Cardiac muscle cell (in vitro differentiated cells and primary cell): ENCODE data around the gene CAP2. TPM values are rescaled to one million over a fixed set of nuclear protein-coding genes. Genes with fewer than 3 reads are reported as not detected.
"Not testable (repeated sequence)": the region's sequence is repeated elsewhere in the genome, so short reads cannot be mapped to it uniquely, and the experiment has no call there.

Experiments
- DNase-seq, 2 donors: peaks; one replicate each; pipeline versions ENCODE4 v3.0.0 to v3.0.0-alpha.2; 2010 to 2017; ENCODE audit warnings: low read depth in 1 of 2, low spot score in 1 of 2
- H3K27ac ChIP-seq: fragments of 200-600 bp; sonication (generic); 2 replicates; pipeline ENCODE4 v1.5.1; 2016
- H3K27me3 ChIP-seq: fragments of 200-600 bp; sonication (generic); 2 replicates; pipeline ENCODE4 v1.6.0; 2016; ENCODE audit warnings: control low read depth
- H3K36me3 ChIP-seq: fragments of 200-600 bp; sonication (generic); 2 replicates; pipeline ENCODE4 v1.5.1; 2016; ENCODE audit warnings: control low read depth
- H3K4me1 ChIP-seq: fragments of 200-600 bp; sonication (generic); 2 replicates; pipeline ENCODE4 v1.8.1; 2017; ENCODE audit warnings: low read depth, mild to moderate bottlenecking, mixed run types
- H3K4me3 ChIP-seq: fragments of 200-600 bp; sonication (generic); 2 replicates; pipeline ENCODE4 v1.5.1; 2016; ENCODE audit warnings: mild to moderate bottlenecking
- H3K9me3 ChIP-seq: fragments of 200-600 bp; sonication (generic); 2 replicates; pipeline ENCODE4 v1.5.1; 2017; ENCODE audit warnings: low read depth, mild to moderate bottlenecking, control low read depth
- polyA plus RNA-seq: library from polyadenylated mRNA; unstranded; fragments of >200 nt; fragmentation: Nextera tagmentation; extraction: Ambion mirVana; gene quantifications from 2 replicates; pipeline ENCODE4 v1.2.1, GENCODE V29; 2016
- total RNA-seq: library from RNA; depleted of rRNA; stranded (reverse); fragments of >200 nt; gene quantifications from 2 replicates; pipeline ENCODE4 v1.2.3, GENCODE V29; 2016
- TF ChIP-seq, protein P1 (sequence below): IDR thresholded peaks from 2 replicates; pipeline ENCODE4 v1.5.1; 2012; ENCODE audit warnings: low read depth, mild to moderate bottlenecking, low read length

The CAP2 gene
- total and polyA plus RNA-seq, 2 experiments from 2014 or later: 95.7 to 262 TPM

DNA sequence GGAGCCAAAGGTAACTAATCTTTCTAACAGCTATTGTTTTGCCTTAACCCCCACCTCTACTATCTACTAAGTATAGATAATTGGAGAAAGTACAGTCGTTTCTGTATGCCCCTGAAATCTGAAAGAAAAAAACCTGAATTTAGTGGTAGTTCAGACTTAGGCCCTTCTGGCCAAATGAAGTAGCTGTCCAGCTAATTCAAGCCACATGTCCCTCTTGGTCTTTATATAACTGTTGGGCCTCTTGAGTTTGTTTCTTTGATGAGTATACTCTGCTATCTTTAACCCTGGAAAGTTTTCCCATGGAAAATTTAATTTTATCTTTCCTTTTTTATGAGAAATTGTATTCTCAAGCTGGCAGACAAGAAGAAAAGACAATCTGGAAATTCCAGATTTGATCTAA, 133.7 kb downstream of the CAP2 start:
- H3K9me3 ChIP-seq: no peaks in the 10 kb centered on the region
- no peaks in the 10 kb centered on the region for H3K4me1 ChIP-seq
- no peak overlapping the region for H3K4me3 ChIP-seq
- TF ChIP-seq, protein P1, sequence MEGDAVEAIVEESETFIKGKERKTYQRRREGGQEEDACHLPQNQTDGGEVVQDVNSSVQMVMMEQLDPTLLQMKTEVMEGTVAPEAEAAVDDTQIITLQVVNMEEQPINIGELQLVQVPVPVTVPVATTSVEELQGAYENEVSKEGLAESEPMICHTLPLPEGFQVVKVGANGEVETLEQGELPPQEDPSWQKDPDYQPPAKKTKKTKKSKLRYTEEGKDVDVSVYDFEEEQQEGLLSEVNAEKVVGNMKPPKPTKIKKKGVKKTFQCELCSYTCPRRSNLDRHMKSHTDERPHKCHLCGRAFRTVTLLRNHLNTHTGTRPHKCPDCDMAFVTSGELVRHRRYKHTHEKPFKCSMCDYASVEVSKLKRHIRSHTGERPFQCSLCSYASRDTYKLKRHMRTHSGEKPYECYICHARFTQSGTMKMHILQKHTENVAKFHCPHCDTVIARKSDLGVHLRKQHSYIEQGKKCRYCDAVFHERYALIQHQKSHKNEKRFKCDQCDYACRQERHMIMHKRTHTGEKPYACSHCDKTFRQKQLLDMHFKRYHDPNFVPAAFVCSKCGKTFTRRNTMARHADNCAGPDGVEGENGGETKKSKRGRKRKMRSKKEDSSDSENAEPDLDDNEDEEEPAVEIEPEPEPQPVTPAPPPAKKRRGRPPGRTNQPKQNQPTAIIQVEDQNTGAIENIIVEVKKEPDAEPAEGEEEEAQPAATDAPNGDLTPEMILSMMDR: no peak
- no peaks in the 10 kb centered on the region for H3K27me3 ChIP-seq
- no peak for DNase-seq
- H3K27ac ChIP-seq: no peak overlapping the region
- H3K36me3 ChIP-seq: peaks cover 6% of the 10 kb centered on the region

DNA sequence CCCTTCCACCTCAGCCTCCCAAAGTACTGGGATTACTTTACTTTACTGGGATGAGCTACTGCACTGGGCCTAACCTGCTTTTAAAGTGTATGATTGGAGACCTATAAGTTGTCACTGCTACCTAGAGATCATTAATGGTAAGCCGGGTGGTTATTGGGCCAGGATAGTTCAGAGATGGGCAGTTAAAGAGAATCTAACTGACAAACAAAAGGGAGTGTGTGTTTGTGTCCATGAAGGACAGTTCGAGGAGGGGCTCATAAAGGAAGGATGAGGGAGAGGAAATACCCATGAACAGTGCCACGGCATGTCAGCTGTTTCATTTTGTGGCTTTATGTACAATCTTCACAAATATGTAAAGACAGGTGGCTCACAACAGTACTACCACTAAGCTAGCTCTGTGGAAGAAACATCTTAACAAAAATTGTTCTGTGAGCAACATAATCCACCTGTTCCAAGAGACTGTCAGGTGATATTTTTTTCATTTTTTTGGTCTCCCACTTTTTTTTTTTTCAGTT, 137.0 kb downstream of the CAP2 start:
- no peak overlapping the region for H3K4me3 ChIP-seq
- TF ChIP-seq, protein P1: no peak

DNA sequence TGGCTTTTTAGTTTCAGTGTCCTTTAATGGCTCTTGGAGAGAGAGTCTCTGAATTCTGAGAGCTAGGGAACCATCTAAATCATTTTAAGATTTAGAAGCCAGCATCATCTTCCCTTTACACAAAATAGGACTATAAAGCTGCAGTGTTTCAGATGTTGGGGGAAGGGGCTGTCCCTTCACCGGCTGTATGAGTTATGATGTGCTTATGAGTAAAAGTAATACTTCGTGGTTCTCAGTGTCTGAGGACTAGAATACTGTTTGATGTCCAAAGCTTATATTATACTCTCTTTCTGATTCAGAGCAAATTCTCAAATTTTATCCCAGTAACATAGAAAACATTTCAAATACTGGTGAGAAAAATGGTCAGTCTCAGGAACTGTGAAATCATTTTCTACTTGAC, 143.2 kb downstream of the CAP2 start:
- Histone ChIP-seq H3K27me3 (no peaks in the 10 kb centered on the region), H3K36me3 (peaks cover 32% of the 10 kb centered on the region), H3K4me1 (no peaks in the 10 kb centered on the region), H3K9me3 (no peaks in the 10 kb centered on the region), H3K4me3 (no peak overlapping the region), H3K27ac (no peak overlapping the region)
- TF ChIP-seq, protein P1: no peak
- DNase-seq: no peak

More for the DNA sequence above, 137.0 kb downstream of the CAP2 start:
- Histone ChIP-seq H3K36me3 (peaks cover 15% of the 10 kb centered on the region), H3K4me1 (no peaks in the 10 kb centered on the region), H3K27ac (no peak overlapping the region), H3K27me3 (no peaks in the 10 kb centered on the region), H3K9me3 (no peaks in the 10 kb centered on the region)
- DNase-seq: no peak

DNA sequence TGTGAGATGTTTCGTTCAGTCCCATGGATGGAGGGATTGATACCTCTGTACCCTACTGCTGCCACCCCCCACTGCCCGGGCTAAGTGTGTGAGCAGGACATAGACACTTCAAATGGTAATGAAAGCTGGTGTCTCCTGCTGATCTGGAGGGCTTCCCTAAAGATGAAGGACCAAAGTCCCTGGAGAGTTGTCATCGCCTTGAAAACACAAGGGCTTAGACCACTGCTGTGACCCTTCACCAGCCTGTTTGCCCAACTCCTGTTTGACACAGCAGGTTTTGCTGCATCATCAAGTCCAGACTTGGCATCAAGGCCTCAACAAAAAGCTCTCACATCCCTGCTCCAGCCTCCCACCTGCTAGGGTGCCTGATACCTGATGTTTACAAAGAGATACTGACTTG, 148.8 kb downstream of the CAP2 start:
- H3K9me3 ChIP-seq: no peaks in the 10 kb centered on the region
- H3K27me3 ChIP-seq: no peaks in the 10 kb centered on the region
- no peak overlapping the region for H3K4me3 ChIP-seq
- H3K27ac ChIP-seq: no peak overlapping the region
- H3K4me1 ChIP-seq: no peaks in the 10 kb centered on the region
- TF ChIP-seq, protein P1: no peak
- peaks cover 46% of the 10 kb centered on the region for H3K36me3 ChIP-seq
- DNase-seq: no peak

DNA sequence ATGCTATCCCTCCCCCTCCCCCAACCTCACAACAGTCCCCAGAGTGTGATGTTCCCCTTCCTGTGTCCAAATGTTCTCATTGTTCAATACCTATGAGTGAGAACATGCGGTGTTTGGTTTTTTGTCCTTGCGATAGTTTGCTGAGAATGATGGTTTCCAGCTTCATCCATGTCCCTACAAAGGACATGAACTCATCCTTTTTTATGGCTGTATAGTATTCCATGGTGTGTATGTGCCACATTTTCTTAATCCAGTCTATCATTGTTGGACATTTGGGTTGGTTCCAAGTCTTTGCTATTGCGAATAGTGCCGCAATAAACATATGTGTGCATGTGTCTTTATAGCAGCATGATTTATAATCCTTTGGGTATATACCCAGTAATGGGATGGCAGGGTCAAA, 152.3 kb downstream of the CAP2 start:
- not testable (repeated sequence) for H3K27me3 ChIP-seq, H3K27ac ChIP-seq, H3K4me3 ChIP-seq, H3K9me3 ChIP-seq, H3K4me1 ChIP-seq, DNase-seq
- H3K36me3 ChIP-seq: peaks cover 49% of the 10 kb centered on the region

DNA sequence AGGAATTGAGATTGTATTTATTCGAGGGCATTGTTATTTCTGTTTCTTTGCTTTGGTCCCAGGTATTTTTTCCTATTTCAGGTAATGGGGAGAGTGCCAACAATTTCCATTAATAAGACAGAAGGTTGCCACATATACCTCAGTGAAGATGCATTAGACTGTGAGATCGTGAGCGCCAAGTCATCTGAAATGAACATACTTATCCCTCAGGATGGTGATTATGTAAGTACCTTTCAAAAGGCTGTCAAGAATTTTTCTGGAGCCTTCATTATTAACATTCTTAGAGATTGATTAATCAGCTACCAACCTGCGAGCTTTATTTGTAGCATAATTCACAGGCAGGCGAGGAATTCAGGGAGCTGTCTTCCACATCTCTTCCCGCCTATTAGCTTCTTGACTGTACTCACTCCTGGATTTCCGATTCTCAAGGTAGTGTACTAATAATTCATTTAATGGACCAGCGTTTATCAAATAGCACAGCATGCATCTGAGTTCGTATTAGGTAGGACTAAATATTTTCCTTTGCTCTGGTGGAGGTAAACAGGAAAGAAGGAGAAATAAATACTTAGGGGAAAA, 158.1 kb downstream of the CAP2 start:
- TF ChIP-seq, protein P1: no peak
- Histone ChIP-seq H3K27me3 (no peaks in the 10 kb centered on the region), H3K4me1 (no peaks in the 10 kb centered on the region), H3K9me3 (no peaks in the 10 kb centered on the region), H3K4me3 (no peak overlapping the region), H3K27ac (peak overlapping the region; percentile 36), H3K36me3 (peaks cover 39% of the 10 kb centered on the region)
- DNase-seq: no peak
